Motor neuron (in vitro differentiated cells): Measurements from ENCODE around the gene TPRKB. TPM values are rescaled to one million over a fixed set of nuclear protein-coding genes. Genes with fewer than 3 reads are reported as not detected.
"Not testable (repeated sequence)": the region's sequence is repeated elsewhere in the genome, so short reads cannot be mapped to it uniquely, and the experiment has no call there.

Experiments used
- ATAC-seq, 8 experiments: fragments of 200-7000 bp; cut with Tn5 transposase; replicated peaks in 6 of 8; 2 replicates each; pipeline ENCODE4 v1.8.0; 2021; ENCODE audit warnings: mild to moderate bottlenecking in 8 of 8, moderate library complexity in 8 of 8
- H3K27ac ChIP-seq, 2 donors: fragments of 250-450 bp; sonication (Bioruptor Pico); 2 replicates each; pipeline ENCODE4 v1.9.0; 2021; ENCODE audit warnings: antibody characterized with exemption in 2 of 2, mild to moderate bottlenecking in 2 of 2, moderate library complexity in 1 of 2
- H3K4me1 ChIP-seq, 2 donors: fragments of 250-450 bp; sonication (Bioruptor Pico); replicated peaks in 1 of 2; 2 replicates each; pipeline ENCODE4 v1.6.1; 2021; ENCODE audit warnings: antibody characterized with exemption in 2 of 2, mild to moderate bottlenecking in 2 of 2, moderate library complexity in 1 of 2
- H3K4me3 ChIP-seq, 5 donors: fragments of 250-450 bp; sonication (Bioruptor Pico); 2 replicates each; pipeline ENCODE4 v1.9.0; 2021; ENCODE audit warnings: antibody characterized with exemption in 5 of 5, mild to moderate bottlenecking in 5 of 5, moderate library complexity in 4 of 5
- WGBS, 10 experiments: fragments of 450-650 bp; shearing (Covaris generic); methylation state at CpG; one replicate each; pipeline ENCODE4 v1.0.0; 2022; 5-methylcytosine and 5-hydroxymethylcytosine counted together
- in situ Hi-C, 9 experiments: fragments of 400-800 bp; cut with MboI; loops; one replicate each; pipeline ENCODE4 v1.15.0; 2021; ENCODE audit warnings: low sequenced_read_pairs in 9 of 9, low pct_unique_long_range_greater_than_20kb in 2 of 9; ENCODE audit not compliant: unreplicated experiment in 9 of 9
- total RNA-seq, 8 experiments: library from RNA; unstranded; fragments of 300-600 nt; gene quantifications; 2 replicates each; pipeline versions ENCODE4 v1.2.3 to v1.2.4, GENCODE V29; 2022

TPRKB gene
- 10 to 100 TPM; 35.7 to 74.4 (median 45.5) TPM for total RNA-seq

DNA sequence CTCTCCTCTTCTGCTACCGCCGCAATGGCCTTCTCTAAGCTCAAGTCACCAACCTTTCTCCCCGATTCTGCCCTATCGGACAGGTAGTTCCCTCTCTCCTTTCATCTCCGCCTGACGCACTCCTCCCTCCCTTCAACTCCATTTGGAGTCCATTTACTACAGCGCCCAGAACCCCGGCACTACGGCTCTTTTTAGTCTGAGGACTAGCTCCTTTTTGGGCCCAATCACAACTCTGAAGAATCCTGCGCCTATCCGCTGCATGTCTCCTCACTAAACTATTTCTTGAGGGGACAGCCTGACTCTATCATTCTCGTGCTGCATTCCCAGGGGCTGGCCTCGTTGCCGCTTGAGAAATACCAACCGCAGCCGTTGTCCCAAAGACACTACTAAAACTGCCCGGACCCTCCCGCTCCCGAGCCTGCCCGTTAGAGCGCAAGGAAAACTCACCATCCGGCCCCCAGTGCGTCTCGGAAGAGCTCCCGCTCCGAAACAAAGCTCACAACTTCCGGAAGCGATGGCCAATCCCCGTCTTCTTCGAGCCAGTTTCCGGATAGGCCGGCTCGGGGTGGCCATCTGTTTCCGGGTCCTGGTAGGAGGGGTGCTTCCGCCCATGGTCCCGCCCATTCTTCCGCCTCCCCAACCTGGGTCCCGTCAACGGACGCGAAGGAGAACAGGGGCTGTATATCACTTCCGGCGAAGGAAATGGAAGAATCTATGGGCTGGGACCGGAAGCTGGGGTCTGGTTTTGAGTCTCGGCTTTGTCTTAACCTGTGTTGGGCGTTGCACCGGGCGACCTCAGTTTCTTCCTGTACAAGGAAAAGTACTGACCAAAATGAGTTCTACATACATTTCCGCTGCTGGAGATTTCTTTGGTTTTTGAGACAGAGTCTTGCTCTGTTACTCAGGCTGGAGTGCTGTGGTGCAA lies at the start of gene TPRKB:
Gene TPRKB (minus strand): TSS at position 491 of the 925 bp plus-strand sequence. CDS start 2,776 bp downstream, outside the sequence.
- in situ Hi-C loops = no loop called here
- ATAC-seq = peak; percentile 95 to 98 (median 97)
- peak within 1 kb of the TSS; percentile 4 to 46 for H3K27ac ChIP-seq
- H3K4me1 ChIP-seq = peaks cover 5 to 9% of the 10 kb centered on the region in 2 donors
- 0 to 22% (median 3%) methylated on average over 2 to 33 of the region's 49 CpGs for WGBS, 10 experiments
- peak within 1 kb of the TSS; percentile 56 to 81 (median 59) for H3K4me3 ChIP-seq

DNA sequence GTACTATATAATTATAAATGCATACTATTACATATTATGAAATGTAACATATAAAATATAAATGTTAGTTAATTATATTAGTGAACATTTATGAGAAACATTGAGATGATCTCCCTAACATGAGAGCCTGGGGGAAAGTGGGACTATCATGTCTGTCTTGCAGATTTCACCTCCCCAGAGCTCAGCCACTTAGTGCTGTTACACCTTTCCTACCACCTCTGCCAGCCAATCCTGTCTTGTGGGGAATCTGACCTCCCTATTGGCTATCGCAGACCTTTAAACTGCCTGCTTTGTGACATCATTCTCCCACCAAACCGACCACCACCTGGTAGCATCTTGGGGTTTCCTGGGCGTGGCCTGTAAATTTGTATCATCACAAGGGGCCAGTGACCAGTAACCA lies 46.7 kb upstream of the TPRKB start, which contains the start of gene C2orf78:
Gene C2orf78 (plus strand): TSS at position 301 of the 400 bp plus-strand sequence. CDS start 127 bp downstream, outside the sequence.
- ATAC-seq, H3K27ac ChIP-seq, H3K4me1 ChIP-seq, in situ Hi-C loops, H3K4me3 ChIP-seq: not testable (repeated sequence)
- no CpG with 5 or more reads among the region's 3 CpGs for WGBS, 10 experiments

DNA sequence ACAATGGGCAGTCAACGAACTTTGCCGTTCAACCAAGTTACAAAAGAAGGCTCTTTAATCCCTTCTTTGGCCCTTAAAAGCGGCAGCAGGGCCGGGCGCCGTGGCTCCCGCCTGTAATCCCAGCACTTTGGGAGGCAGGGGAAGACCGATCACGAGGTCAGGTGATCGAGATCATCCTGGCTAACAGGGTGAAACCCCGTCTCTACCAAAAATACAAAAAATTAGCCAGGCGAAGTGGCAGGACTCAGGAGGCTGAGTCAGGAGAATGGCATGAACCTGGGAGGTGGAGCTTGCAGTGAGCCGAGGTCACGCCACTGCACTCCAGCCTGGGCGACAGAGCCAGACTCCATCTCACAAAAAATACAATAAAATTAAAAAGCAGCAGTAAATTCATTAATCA lies 46.3 kb upstream of the TPRKB start:
- ATAC-seq = not testable (repeated sequence)

DNA sequence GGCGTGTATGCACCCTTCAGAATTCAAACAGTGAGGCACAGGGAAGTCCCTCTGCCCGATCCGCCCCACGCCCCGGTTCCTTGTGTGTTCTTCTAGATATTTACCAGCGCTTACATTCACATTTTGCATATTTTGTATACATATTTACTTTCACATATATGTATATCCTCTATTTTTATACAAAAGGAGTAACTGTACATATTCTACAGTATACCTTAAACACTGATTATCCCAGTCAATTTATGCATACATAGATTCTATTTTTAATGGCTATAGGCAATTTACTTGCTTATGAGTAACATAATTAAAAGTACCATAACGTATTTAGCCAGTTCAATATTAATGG lies 43.1 kb upstream of the TPRKB start:
- Histone ChIP-seq H3K27ac (no peak overlapping the region), H3K4me3 (peak overlapping the region in 4 of 5 donors; percentile 67 to 87 (median 80)), H3K4me1 (peaks cover 9 to 10% of the 10 kb centered on the region in 2 donors)
- ATAC-seq = no peak
- in situ Hi-C loops = no loop called here
- 0 to 71% (median 4%) methylated on average over 1 to 7 of the region's 7 CpGs; no CpG with 5 or more reads in 1 of the 10 experiments for WGBS, 10 experiments

More for the DNA sequence above, 46.3 kb upstream of the TPRKB start:
- H3K27ac ChIP-seq, in situ Hi-C loops, H3K4me3 ChIP-seq, H3K4me1 ChIP-seq: not testable (repeated sequence)
- 0 to 100% (median 72%) methylated on average over 1 to 12 of the region's 15 CpGs; no CpG with 5 or more reads in 2 of the 10 experiments for WGBS, 10 experiments

DNA sequence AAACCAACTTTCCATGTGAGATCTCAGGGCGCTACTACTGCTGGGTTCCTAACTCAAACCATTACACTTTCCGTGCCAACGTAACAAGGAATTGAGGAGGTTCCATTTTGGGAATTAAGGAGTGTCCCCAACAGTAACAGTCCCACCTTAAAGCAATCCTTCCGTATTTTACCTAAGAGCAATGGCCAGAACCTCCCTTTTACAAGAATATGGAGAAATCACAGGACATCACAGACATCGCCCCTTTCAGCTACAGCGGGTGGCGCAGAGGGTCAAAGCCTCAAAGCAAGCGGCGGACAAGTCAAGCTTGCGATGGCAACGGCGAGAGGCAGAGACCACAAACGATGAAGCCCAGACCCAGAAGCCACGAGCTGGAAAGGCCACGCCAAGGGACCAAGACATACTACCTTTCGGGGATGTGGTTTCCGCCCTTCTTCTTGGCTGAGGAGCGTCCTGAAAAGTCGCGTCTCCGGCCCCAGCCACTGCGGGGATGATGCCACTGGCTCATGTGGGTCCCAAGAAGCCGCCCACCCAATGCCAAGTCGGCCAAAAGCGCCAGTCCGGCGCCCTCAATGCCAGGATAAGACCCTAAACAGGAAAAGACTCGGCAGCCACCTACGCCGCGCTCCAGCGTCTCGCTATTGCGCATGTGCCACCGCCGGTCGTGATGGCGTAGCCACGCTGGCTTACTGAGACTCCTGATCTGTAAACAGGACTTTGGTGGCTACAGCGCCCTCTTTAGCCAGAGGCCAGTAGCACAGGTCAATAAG lies 42.5 kb upstream of the TPRKB start, which contains the start of gene DUSP11:
Gene DUSP11 (minus strand): TSS at position 637 of the 770 bp plus-strand sequence. CDS start 129 bp downstream, at position 508.
- in situ Hi-C loops = no loop called here
- Histone ChIP-seq H3K27ac (peak within 1 kb of the TSS; percentile 78 to 83), H3K4me3 (peak within 1 kb of the TSS; percentile 67 to 98 (median 80)), H3K4me1 (peaks cover 9 to 10% of the 10 kb centered on the region in 2 donors)
- 0 to 5% (median 0%) methylated on average over 2 to 35 of the region's 40 CpGs for WGBS, 10 experiments
- peak; percentile 88 to 99 (median 97) for ATAC-seq

DNA sequence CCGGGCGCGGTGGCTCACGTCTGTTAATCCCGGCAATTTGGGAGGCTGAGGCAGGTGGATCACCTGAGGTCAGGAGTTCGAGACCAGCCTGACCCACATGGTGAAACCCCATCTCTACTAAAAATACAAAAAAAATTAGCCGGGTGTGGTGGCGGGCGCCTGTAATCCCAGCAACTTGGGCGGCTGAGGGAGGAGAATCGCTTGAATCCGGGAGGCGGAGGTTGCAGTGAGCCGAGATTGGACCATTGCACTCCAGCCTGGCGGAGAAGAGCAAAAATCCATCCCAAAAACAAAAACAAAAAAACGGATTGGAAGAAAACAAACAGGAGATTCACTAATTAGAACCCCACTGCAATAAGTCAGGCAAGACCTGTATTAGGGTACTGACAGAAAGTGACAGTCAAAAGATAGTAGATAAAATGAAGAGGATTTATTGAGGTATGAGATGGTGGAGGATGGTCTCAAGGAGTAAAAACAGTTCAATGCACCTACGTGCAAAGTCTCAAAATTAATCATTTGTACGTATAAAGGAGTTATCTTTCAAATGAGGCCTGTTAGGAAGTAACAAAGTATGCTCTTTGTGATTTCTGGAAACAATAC lies 41.8 kb upstream of the TPRKB start:
- H3K27ac ChIP-seq = peak overlapping the region in 1 of 2 donors; percentile 83
- 26 to 72% (median 63%) methylated on average over 4 to 16 of the region's 18 CpGs; no CpG with 5 or more reads in 1 of the 10 experiments for WGBS, 10 experiments
- H3K4me1 ChIP-seq, in situ Hi-C loops, ATAC-seq: not testable (repeated sequence)
- H3K4me3 ChIP-seq = peak overlapping the region; percentile 67 to 98 (median 80)

DNA sequence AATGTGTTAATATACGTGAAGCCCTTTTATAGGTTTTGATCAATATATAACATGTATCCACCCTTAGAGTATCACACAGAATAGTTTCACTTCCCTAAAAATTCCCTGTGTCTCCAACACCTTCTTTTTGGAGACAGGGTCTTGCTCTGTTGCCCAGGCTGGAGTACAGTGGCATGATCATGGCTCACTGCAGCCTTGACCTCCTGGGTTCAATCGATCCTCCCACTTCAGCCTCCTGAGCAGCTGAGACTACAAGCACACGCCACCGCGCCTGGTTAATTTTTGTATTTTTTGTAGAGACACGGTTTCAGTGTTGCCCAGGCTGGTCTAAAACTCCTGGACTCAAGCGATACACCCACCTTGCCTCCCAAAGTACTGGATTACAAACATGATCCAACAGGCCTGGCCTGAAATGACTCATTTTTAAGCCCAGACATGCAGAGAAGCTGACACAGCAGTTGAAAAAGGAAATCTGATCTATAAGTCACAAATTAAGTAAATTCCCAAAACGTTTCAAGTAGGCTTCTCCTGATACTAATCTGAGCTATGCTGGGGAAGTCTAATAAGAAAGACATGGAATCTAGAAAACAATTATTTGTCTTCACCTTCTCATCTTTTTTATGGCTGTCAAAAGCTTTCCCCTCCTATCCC lies 39.8 kb upstream of the TPRKB start:
- peaks cover 9 to 10% of the 10 kb centered on the region in 2 donors for H3K4me1 ChIP-seq
- ATAC-seq = peak in 1 of 8 experiments; percentile 11
- in situ Hi-C loops = no loop called here
- H3K4me3 ChIP-seq = no peak overlapping the region
- H3K27ac ChIP-seq = no peak overlapping the region
- WGBS, 10 experiments = 42 to 100% (median 91%) methylated on average over 1 to 8 of the region's 8 CpGs; no CpG with 5 or more reads in 1 of the 10 experiments

DNA sequence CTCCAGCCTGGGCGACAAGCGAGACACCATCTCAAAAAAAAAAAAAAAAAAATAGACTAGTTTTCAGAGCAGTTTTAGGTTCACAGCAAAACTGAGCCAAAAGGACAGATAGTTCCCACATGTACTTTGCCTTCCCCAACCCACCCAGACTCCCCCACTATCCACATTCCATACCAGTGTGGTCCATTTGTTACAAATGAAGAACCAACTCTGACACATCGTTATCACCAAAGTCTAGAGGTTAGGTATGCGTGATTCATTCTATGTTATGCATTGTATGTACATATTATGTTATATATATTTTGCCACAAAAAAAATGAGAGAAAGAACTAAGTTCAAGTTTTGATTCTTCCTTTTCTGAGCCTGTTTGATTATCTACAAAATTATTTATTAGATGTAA lies 39.2 kb upstream of the TPRKB start:
- no peak for ATAC-seq
- in situ Hi-C loops = no loop called here
- WGBS, 10 experiments = 60 to 100% (median 92%) methylated on average over 1 to 2 of the region's 4 CpGs; no CpG with 5 or more reads in 3 of the 10 experiments

DNA sequence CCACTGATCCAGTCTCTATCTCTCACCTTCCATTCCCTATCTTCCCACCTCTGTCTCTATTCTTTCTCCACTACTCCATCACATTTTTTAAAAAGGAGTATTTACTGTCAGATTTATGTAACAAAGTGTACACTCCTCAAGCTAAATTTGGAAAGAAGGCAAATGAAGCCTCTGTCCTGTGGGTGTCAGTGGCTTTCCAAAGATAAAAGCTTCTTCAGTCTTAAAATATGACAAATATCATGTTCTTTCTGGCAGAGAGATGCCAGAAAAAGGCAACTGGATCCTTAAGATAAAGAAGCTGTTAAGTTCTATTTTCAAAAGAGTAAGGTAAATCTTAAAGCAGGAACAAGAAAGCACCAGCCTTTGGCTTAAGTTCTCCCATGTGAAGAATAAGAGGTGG lies 35.7 kb upstream of the TPRKB start:
- Histone ChIP-seq H3K4me3 (no peak overlapping the region), H3K4me1 (no peaks in the 10 kb centered on the region), H3K27ac (no peak overlapping the region)
- no peak for ATAC-seq
- in situ Hi-C loops = no loop called here

More for the DNA sequence above, 39.2 kb upstream of the TPRKB start:
- Histone ChIP-seq H3K4me1 (peaks cover 9 to 10% of the 10 kb centered on the region in 2 donors), H3K27ac (no peak overlapping the region), H3K4me3 (no peak overlapping the region)

DNA sequence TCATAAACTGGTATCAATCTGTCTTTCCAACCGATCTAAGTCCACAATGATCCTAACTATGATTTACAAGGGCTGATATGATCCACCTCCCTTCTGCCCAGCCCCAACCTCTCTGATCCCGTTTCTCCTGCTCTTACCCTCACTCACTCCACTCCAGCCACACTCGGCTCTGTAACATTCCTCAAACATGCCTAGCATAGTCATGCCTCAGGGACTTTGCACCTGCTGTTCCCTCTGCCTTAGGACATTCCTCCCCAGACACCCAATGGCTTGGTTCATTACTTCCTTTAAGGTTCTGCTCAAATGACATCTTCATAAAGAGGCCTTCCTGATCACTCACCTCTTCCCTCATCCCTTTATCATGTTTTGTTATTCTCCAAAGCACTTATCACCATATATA lies 33.6 kb upstream of the TPRKB start:
- in situ Hi-C loops = no loop called here
- Histone ChIP-seq H3K4me3 (no peak overlapping the region), H3K4me1 (peaks cover 0 to 3% of the 10 kb centered on the region in 2 donors), H3K27ac (no peak overlapping the region)
- no peak for ATAC-seq
- 58 to 100% (median 88%) methylated on average over 1 to 3 of the region's 3 CpGs for WGBS, 10 experiments

DNA sequence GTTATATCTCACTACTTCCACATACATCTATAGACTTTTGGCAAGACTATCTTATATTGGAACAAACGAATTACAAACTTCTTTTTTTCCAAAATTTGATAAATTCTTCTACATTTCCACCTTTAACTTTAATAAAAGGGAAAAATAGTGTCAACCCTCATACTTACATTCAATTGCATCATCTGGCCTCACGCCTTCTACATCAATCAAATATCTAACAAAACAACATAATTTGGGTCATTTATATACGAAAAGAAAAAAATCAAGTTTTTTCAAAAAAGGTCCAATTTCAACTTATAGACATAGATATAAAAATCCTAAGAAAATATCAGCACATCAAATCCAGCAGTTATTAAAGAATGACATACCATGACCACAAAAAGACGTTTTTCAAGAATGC lies 29.8 kb upstream of the TPRKB start:
- 78 to 98% (median 86%) methylated on average over 1 to 4 of the region's 4 CpGs; no CpG with 5 or more reads in 2 of the 10 experiments for WGBS, 10 experiments
- in situ Hi-C loops = no loop called here

DNA sequence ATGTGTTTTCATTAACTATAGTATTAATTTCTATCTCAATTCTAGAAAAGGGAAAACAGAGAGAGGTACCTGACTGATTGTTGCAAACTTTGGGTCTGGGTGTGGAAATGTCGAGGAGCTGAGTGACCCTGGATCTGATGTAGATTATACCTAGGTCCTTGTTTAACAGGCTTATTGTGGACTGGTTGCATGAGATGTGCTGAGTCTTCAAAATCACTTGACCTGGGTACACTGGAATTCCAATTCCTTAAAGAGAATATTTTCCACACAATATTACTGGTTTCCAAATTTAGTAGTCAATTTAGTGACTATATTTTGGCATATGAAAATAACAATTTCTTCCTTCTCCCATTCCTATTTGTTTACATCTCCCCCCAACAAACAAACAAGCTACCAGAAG lies 29.2 kb upstream of the TPRKB start:
- no peak for ATAC-seq
- H3K4me1 ChIP-seq = peaks cover 0 to 3% of the 10 kb centered on the region in 2 donors
- H3K4me3 ChIP-seq = no peak overlapping the region
- WGBS, 10 experiments = 86 to 100% (median 100%) methylated on average over 1 of the region's 1 CpG; no CpG with 5 or more reads in 3 of the 10 experiments
- in situ Hi-C loops = no loop called here
- no peak overlapping the region for H3K27ac ChIP-seq

More for the DNA sequence above, 29.8 kb upstream of the TPRKB start:
- no peak for ATAC-seq
- Histone ChIP-seq H3K27ac (no peak overlapping the region), H3K4me1 (peaks cover 0 to 3% of the 10 kb centered on the region in 2 donors), H3K4me3 (no peak overlapping the region)
